GM12892 (cell line): ENCODE results near the gene SLC8A1.
A peak's percentile ranks its signal among the peaks of the same experiment; 100 is the strongest.

Experiments used
- DNase-seq: peaks from one replicate; pipeline ENCODE4 v3.0.0; 2011; ENCODE audit not compliant: insufficient read length
- FAIRE-seq: peaks from 2 replicates; lab custom pipeline; 2011; peaks lifted over from hg19 to GRCh38; lab: Jason Lieb, UNC
- POLR2A ChIP-seq: IDR thresholded peaks from 2 replicates; pipeline ENCODE4 v1.6.1; 2011; ENCODE audit warnings: low read depth, low read length, control low read depth
- POLR2AphosphoS5 ChIP-seq: IDR thresholded peaks from 2 replicates; pipeline ENCODE4 v1.6.1; 2011; ENCODE audit warnings: low read depth, low read length, control low read depth
- TAF1 ChIP-seq: IDR thresholded peaks from 2 replicates; pipeline ENCODE4 v1.6.1; 2011; ENCODE audit warnings: low read depth, mild to moderate bottlenecking, control low read depth, low read length, borderline replicate concordance

The SLC8A1 gene

GRCh38 chr2:40289771-40290404, 162.0 kb downstream of the SLC8A1 start:
- FAIRE-seq: no peak

GRCh38 chr2:40287773-40288172, 164.1 kb downstream of the SLC8A1 start:
- DNase-seq: no peak
- no peak for FAIRE-seq
- TF ChIP-seq POLR2A (no peak), TAF1 (no peak), POLR2AphosphoS5 (no peak)

More at GRCh38 chr2:40289771-40290404, 162.0 kb downstream of the SLC8A1 start:
- TF ChIP-seq TAF1 (no peak), POLR2AphosphoS5 (no peak), POLR2A (no peak)
- DNase-seq: no peak

- TF ChIP-seq POLR2A (no peak), POLR2AphosphoS5 (no peak), TAF1 (no peak)
- FAIRE-seq (no peak), DNase-seq (no peak)
Observed at GRCh38 chr2:40287195-40287594, 164.7 kb downstream of the SLC8A1 start.

- FAIRE-seq: no peak
- TF ChIP-seq TAF1 (no peak), POLR2AphosphoS5 (no peak), POLR2A (no peak)
- DNase-seq: no peak
Observed at GRCh38 chr2:40286721-40287120, 165.2 kb downstream of the SLC8A1 start.

GRCh38 chr2:40285391-40285790, 166.5 kb downstream of the SLC8A1 start:
- TF ChIP-seq POLR2AphosphoS5: no peak
- no peak for TF ChIP-seq POLR2A
- no peak for TF ChIP-seq TAF1
- FAIRE-seq: no peak
- no peak for DNase-seq

GRCh38 chr2:40284797-40285196, 167.1 kb downstream of the SLC8A1 start:
- FAIRE-seq (no peak), DNase-seq (no peak)
- TF ChIP-seq POLR2AphosphoS5 (no peak), POLR2A (no peak), TAF1 (no peak)

GRCh38 chr2:40283111-40283909, 168.6 kb downstream of the SLC8A1 start:
- FAIRE-seq: peak; percentile 30
- no peak for DNase-seq
- no peak for TF ChIP-seq TAF1

- TF ChIP-seq POLR2AphosphoS5 (no peak), TAF1 (no peak), POLR2A (no peak)
- no peak for DNase-seq
- peak; percentile 81 for FAIRE-seq
Observed at GRCh38 chr2:40282428-40282827, 169.5 kb downstream of the SLC8A1 start.

- peak; percentile 69 for FAIRE-seq
- no peak for TF ChIP-seq POLR2AphosphoS5
- peak; percentile 35; the same call in 1 of the 2 replicates for TF ChIP-seq POLR2A
- no peak for DNase-seq
Observed at GRCh38 chr2:40281021-40281940, 170.6 kb downstream of the SLC8A1 start.

- FAIRE-seq (no peak), DNase-seq (no peak)
- TF ChIP-seq POLR2AphosphoS5 (no peak), POLR2A (no peak), TAF1 (no peak)
Observed at GRCh38 chr2:40279482-40279881, 172.4 kb downstream of the SLC8A1 start.

GRCh38 chr2:40279001-40279400, 172.9 kb downstream of the SLC8A1 start:
- FAIRE-seq (no peak), DNase-seq (no peak)
- TF ChIP-seq POLR2AphosphoS5 (no peak), TAF1 (no peak), POLR2A (no peak)

GRCh38 chr2:40276076-40276475, 175.8 kb downstream of the SLC8A1 start:
- TF ChIP-seq POLR2A: no peak
- FAIRE-seq (no peak), DNase-seq (no peak)

GRCh38 chr2:40274270-40274669, 177.6 kb downstream of the SLC8A1 start:
- no peak for TF ChIP-seq TAF1
- no peak for TF ChIP-seq POLR2AphosphoS5
- DNase-seq: no peak
- no peak for FAIRE-seq
